HuH-7.5 (cell line): ENCODE results near the gene TSHZ3.

ENCODE experiments used
- DNase-seq: peaks from one replicate; pipeline ENCODE4 v3.0.0; 2011; ENCODE audit warnings: low spot score

TSHZ3 gene

GRCh38 chr19:31261019-31261602, 88.1 kb downstream of the TSHZ3 start:
- DNase-seq = no peak

GRCh38 chr19:31260171-31260933, 88.9 kb downstream of the TSHZ3 start:
- DNase-seq = no peak

- DNase-seq = no peak
Observed at GRCh38 chr19:31258211-31259052, 90.8 kb downstream of the TSHZ3 start.

GRCh38 chr19:31257426-31258130, 91.7 kb downstream of the TSHZ3 start:
- no peak for DNase-seq

GRCh38 chr19:31257025-31257424, 92.2 kb downstream of the TSHZ3 start:
- no peak for DNase-seq

GRCh38 chr19:31256593-31256960, 92.7 kb downstream of the TSHZ3 start:
- no peak for DNase-seq

GRCh38 chr19:31255831-31256592, 93.2 kb downstream of the TSHZ3 start:
- no peak for DNase-seq

- no peak for DNase-seq
Observed at GRCh38 chr19:31255174-31255799, 93.9 kb downstream of the TSHZ3 start.

- no peak for DNase-seq
Observed at GRCh38 chr19:31254611-31255010, 94.6 kb downstream of the TSHZ3 start.

GRCh38 chr19:31254180-31254551, 95.1 kb downstream of the TSHZ3 start:
- no peak for DNase-seq

- no peak for DNase-seq
Observed at GRCh38 chr19:31253526-31254179, 95.6 kb downstream of the TSHZ3 start.

- DNase-seq = no peak
Observed at GRCh38 chr19:31252441-31252840, 96.8 kb downstream of the TSHZ3 start.

- DNase-seq = no peak
Observed at GRCh38 chr19:31249217-31249616, 100.0 kb downstream of the TSHZ3 start.

GRCh38 chr19:31235806-31236205, 113.4 kb downstream of the TSHZ3 start:
- DNase-seq = no peak

GRCh38 chr19:31233295-31233800, 115.9 kb downstream of the TSHZ3 start:
- no peak for DNase-seq

GRCh38 chr19:31232871-31233270, 116.4 kb downstream of the TSHZ3 start:
- DNase-seq = no peak

- no peak for DNase-seq
Observed at GRCh38 chr19:31232180-31232579, 117.1 kb downstream of the TSHZ3 start.

- no peak for DNase-seq
Observed at GRCh38 chr19:31231237-31231636, 118.0 kb downstream of the TSHZ3 start.

GRCh38 chr19:31226151-31226935, 122.9 kb downstream of the TSHZ3 start:
- no peak for DNase-seq
